GM21825 (cell line): ENCODE measurements around the gene E4F1.
"Not testable (repeated sequence)": the region's sequence is repeated elsewhere in the genome, so short reads cannot be mapped to it uniquely, and the experiment has no call there.

Source experiments
- ATAC-seq: cut with Tn5 transposase; IDR thresholded peaks from one replicate; pipeline ENCODE4 v1.9.1; 2021; ENCODE audit warnings: mild to moderate bottlenecking, moderate library complexity; ENCODE audit not compliant: unreplicated experiment

Gene E4F1

DNA sequence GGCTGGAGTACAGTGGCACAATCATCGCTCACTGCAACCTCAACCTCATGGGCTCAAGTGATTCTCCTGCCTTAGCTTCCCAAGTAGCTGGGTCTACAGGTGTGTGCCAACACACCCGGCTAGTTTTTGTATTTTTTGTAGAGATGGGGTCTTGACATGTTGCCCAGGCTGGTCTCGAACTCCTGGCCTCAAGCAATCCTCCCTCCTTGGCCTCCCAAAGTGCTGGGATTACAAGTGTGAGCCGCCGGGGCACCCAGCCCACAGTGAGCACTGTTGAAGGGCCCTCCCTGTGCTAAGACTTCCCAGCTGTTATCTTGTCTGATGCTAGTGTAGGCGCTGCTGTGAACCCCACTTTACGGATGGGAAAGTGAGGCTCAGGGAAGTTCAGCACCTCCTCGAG, 35.0 kb upstream of the E4F1 start:
- no peak for ATAC-seq

DNA sequence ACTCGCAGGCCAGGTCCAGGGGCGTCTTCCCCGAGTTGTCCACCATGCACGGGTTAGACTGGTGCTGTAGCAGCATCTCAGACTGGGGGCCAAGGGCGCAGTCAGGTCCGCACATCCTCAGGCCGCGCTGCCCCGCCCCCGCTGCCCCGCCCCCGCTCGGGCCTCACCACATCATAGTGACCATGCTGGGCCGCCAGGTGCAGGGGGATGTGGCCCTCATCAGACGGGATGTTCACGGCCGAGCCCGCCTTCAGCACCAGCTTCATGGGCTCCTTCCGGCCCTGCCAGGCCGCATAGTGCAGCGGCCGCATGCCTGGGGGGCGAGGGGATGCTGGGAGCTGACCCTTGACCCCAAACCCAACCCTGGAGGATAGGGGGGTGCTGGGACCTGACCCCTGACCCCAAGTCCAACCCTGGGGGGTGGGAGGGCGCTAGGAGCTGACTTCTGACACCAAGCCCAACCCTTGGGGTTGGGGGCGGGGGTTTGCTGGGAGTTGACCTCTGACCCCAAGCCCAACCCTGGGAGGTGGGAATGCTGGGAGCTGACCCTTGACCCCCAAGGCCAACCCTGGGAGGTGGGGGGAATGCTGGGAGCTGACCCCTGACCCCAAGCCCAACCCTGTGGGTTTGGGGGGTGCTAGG, 34.0 kb upstream of the E4F1 start:
- no peak for ATAC-seq

DNA sequence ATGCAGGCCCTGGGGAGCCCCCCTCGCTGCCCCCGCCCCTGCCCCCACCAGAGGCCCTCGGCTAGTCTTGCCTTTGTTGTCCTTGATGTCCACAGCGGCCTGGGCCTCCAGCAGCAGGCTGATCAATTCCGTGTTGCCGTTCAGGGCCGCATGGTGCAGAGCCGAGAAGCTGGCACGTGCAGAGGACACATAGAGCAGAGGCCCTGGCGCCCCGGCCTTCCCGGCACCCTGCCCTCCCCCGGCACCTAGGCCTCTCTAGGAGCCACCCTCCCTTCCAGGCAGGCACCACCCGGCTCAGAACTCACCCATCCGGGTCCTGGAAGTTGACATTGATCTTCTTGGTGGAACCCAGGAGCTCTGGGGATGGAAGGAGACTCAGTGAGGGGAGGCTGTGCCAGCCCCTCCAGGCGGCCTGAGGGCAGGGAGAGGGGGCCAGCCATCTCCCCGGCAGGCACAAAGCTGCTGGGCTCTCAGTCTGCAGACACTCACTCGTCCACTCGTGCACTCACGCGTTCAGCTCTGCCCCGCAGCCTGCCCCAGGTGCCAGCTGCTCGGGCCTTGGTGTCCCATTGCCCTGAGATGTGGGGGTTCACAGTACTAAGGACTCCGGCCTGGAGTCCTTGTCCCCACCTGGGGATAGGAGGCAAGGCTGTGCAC, 33.3 kb upstream of the E4F1 start:
- no peak for ATAC-seq

DNA sequence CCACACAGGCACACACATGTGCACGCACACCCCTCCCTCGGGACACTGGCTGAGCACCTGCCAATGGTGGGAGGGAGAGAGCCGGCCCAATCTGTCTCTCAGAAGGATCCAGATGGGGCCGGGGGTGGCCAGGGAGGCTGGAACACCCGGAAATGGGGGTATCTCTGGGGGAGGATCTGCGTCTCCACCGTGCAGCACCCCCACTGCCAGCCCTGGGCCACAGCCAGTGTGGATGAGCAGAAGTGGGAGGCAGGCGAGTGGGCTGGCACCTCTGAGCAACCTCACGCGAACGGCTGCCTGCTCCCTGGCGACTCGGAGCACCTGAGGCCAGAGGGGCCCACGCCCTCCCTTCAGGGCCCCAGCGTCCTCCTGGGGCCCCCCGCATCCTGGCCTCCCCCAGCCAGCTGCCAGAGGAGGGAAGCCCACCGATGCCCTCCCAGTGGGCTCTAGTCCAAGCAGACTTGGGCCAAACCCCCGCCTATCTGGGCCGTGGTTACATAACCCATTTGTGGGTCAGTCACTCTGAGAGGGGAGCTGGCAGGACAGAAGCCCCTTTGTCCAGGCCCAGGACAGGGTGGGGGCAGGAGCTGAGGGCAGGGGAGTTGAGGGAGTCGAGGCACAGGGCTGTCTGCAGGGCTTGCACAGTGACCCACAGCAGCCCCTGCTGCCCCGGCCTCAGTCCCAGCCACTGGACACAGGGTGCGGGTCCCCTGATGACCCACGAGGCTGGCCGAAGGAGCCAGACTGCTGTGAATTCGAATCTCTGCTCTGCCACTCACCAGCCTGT, 32.5 kb upstream of the E4F1 start:
- ATAC-seq, result no peak

DNA sequence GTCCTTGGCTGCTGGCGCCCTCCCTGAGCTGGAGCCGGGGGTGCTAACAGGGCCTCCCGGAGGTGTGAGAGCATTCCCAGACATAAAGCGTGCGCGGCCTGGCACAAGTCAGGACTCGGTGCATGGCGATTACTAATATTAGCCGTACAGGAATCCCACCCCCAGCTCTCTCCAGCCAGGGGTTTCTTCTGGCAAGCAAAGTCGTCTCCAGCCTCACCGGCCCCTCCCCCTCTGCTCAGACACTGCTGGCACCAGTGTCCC, 32.0 kb upstream of the E4F1 start:
- no peak for ATAC-seq

DNA sequence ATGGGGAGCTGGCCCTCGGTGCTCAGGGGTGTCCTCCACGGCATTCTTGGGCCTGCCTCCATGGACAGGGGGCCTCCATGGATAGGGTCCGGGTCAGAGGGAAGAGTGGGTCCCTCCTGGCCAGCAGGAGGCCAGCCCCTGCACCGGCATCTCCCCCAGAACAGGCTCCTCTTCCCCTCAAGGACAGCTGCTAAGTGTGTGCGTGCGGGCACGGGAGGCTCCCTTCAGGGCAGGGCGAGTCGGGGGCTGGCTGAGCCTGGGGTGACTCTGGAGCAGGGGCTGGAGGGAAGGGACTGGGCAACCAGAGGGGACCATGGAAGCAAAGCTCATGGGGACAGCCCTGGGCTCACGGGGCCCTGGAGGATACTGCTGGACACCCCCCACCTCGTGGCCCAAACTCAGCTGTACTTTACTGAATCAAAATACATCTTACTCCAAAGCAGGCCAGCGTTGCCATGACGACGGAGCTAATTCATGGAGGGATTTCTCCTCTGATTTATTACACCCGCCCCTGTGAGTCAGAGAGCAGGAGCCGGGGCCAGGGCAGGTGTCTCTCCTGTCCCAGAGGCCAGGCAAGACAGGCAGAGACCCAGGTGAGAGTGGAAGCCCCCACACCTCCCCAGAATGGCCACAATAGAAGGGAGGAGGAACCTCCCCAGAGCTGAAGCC, 29.1 kb upstream of the E4F1 start:
- ATAC-seq, result no peak

DNA sequence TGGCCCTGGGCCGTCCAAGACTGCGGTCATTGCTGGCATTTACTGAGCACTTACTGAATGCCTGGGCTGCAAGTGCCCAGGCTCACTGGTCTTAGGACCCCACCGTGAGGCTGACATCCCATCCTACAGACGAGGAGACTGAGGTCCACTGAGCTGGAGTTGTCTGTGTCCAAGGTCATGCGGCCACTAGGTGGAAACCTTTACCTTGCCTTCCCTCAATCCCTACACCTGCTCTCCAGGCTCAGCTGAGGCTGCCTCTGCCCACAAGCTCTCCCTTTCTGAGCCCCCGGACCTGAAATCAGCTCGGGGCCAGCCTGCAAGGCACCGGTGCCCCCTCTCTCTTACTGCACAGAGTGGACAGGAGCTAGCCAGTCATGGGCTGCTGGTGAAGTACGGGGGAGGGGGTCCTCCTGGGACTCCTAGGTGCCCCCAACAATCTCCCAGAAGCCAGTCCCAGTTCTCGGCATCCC, 28.5 kb upstream of the E4F1 start:
- no peak for ATAC-seq

DNA sequence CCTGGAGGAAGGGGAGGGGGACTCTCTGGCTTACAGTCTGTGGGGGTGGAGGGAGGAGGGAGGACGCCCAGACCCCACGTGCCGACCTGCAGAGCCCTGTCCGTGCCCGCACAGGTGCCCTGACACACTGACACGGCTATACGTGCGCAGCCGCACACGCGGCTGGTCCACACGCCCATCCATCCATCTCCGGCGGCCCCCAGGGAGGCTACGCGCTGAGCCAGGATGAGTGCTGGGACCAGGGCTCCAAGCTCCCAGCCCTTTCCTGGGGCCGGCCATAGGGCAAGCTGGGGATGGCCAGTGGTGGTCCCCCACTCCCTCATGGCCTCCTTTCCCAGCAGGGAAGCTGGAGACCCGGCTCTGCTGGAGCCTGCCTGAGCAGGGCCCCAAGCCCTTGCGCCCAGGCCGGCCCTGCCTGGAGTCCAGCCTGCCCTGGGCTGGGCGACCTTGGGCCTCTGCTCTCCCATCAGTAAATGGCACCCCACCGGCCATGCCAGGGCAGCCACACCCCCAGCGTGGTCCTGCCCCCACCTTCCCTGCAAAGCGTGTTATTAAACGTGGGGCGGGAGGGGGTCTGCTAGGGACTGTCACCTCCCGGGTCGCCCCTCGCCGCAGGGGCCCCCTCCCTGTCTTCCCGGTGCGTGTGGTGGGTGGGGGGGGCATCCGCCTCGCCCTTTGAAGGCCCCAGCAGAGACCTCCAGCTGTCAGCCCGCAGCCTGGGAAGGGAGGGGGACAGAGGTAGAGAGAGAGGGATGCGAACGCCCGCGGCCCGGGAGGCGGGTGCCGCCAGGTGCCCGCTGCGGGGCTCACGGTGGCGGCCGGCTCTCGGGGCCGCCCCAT, 27.8 kb upstream of the E4F1 start:
- ATAC-seq, result no peak

DNA sequence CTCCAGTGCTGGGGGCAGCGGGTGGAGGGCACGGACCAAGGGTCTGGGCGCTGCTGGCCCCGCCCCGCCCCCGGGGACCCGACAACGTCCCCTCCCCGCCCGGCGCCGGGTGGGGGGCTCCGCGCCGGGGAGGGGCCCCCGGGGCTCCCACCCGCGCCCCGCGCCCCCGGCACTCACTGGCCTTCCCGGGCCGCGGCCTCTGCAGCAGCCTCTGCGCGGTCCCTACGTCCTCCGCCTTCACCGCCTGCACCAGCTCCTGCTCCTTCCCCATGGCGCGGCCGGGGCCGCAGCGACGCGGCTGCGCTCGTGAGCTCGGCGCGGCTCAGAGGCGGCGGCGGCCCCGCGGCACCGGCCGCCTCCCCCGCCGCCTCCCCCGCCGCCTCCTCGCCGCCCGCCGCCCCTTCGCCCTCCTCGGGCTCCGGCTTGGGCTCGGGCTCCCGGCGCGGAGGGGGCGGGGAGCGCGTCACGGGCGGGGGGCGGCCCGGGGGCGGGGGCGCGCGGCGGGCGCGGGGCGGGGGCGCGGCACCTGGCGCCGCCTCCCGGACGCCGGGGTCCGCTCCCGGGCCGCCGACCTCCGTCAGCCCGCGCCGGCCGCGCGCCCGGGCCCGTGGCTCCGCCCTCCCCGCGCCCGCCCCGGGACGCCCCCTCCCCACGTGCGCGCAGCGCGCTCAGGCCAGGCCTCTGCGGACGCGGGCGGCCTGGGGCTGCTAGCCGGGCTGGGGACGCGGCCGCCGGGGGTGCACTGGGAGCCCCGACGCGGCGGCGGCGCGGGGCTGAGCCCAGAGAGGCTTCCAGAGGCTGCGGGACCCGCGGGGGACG, 27.0 kb upstream of the E4F1 start, which contains the start of gene CASKIN1:
CASKIN1 (minus strand) TSS at position 444 of the 819 bp plus-strand sequence; CDS start at position 271, 173 bp downstream.
- no peak for ATAC-seq

DNA sequence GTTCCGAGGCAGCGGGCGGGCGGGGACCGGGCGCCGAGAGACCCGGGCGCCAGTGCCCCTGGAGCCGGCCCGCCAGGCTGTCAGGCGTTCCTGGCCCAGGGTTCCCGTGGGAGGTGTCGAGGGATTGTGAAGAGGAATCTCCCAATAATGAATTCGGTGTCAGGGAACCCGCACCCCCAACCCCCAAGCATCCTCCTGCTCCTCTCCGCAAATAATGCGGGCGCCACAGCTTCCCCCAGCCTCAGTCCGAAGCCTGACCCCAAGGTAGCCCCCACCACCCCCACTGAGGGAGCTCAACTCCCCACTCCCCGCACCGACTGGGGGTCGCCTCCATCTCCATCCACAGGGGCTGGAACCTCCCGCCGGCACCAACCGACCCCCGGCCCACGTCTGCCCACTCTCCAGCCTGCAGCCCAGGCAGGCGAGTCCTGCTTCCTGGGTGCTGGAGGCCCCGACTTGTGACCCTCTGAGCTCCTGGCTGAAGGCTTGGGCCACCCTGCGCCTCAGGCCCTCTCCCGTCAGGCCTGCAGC, 26.3 kb upstream of the E4F1 start:
- ATAC-seq, result no peak

DNA sequence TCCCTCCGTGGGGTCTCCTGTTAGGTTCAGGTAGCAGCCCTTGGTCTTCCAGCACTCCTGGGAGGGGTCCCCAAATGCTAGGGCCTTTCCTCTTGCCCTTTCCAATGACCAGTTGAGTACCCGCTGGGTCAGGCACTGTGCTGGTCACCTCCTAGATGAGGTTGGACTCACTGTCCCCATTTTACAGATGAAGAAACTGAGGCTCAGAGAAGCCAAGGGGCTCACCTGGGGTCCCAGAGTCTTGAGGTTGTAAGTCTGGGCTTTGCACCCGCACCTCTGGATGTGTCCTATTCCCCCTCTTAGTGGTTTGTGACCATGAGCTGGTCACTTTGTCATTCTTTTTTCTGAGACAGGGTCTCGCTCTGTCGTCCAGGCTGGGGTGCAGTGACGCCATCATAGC, 25.6 kb upstream of the E4F1 start:
- no peak for ATAC-seq

DNA sequence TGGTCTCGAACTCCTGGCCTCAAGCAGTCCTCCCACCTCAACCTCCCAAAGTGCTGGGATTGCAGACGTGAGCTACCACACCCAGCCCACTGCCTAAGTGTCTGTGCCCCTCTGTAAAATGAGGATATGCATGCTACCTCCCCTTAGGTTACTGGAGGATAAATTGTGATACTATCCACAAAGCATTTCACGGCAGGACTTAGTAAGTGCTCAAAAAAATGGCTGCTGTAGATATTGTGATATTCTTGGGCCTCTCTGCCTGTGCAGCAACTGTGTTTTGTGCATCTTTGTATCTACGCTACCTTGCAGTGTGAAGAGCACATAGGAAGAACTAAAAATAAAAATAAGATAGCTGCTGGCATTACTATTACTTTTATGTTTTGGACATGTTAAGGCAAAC, 25.1 kb upstream of the E4F1 start:
- ATAC-seq, result no peak

DNA sequence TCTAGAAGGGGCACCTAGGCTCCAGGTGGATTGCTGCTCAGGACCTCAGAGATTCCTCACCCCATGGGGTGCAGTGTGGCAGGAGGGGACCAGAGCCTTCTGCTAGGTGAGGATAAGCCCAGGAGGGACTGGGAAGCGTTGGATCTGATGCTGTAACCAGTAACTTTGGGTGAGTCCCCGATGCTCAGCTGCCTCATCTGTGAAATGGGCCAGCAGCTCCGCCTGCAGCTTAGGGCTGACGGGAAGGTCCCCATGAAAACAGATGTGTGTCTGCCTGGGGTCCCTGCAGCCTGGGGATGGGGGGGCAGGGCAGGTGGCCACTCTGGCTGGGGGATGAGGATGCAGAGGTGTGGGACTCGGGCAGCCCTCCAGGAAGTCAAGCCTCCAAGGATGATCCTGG, 24.3 kb upstream of the E4F1 start:
- no peak for ATAC-seq

DNA sequence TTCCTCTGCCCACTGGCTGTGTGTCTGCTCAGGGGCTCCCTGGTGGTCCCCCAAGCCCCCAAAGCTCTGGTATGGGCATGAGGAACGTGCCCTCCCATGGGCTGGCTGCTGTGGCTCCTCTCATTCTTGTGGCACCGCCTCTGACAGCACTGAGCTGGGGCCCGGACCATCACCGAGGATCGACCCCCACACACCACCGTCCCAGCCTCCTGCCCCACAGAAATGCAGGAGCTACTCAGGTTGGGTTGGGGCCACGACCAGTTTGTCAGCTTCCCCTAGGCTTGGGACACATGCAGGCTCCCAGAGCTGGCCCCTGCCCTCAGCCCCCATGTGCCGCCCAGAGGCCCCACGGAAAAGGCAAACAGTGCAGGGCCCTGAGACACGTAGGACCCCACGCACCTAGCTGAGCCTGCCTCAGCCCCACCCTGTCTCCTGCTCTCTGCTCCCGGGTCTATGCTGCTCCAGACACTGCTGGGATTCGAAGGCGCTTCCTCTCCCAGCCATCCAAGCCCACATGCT, 23.7 kb upstream of the E4F1 start:
- no peak for ATAC-seq

DNA sequence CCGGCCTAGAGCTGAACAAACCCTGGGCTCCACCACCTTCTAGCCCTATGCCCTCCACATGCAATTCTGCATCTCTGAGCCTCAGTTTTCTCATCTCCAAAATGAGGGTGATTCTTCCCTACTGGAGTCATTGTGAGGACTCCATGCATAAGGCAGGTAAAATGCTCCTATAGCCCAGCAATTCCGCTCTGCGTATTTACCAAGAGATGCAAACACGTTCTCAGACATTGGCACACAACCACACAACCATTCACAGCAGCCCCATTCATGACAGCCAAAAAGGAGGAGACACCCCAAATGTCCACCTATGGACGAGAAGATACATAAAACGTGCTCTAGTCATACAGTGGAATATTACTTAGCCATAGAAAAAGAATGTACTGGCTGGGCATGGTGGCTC, 23.1 kb upstream of the E4F1 start:
- no peak for ATAC-seq

DNA sequence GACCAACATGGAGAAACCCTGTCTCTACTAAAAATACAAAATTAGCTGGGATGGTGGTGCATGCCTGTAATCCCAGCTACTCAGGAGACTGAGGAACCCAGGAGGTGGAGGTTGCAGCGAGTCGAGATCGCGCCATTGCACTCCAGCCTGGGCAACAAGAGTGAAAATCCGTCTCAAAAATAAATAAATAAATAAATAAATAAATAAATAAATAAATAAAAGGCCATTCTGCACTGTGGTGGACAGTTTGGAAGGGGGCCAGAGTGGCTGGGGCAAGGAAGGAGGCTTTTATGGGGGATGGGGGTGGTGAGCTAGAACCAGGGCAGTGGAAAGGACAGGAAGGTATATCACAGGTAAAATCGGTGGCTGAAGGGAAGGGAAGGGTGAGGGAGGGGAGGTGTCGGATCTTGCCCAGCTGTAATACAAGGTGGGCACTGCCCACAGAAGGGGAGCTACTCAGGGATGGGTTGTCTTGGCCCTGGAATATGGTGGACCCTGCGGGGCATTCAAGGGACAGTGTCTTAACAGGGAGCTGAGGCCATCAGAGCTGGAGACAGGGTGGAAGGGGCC, 20.2 kb upstream of the E4F1 start:
- not testable (repeated sequence) for ATAC-seq

DNA sequence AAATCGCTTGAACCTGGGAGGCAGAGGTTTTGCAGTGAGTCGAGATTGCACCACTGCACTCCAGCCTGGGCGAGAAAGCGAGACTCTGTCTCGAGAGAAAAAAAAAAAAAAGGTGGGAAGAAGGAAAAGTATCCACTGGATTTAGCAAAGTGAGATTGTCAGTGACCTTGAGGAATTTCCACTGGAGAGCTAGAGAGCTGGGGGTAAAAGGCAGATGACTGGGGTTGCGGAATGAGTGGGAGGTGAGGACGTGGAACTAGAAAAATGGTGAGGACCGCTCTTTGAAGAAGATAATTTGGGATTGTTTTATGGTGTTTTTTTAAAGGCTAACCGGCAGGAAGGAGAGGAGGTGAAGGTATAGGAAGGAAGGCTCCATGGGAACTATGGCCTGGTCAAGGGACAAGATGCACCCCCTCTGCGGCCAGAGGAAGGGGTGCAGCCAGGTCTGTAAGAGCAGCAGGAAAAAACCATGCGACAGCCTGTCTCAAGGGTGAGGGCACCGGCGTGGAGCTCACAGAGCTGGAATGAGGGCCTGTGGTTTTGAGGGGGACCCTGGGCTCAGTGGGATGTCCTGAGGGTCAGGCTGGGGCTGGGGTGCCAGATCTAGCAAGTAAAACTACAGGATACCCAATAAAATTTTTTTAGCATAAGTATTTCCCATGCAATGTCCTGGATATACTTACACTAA, 18.8 kb upstream of the E4F1 start:
- no peak for ATAC-seq
